ENCODE results near the gene KCNG4. TPM values are rescaled to one million over a fixed set of nuclear protein-coding genes. Genes with fewer than 3 reads are reported as not detected.

The KCNG4 gene
- total RNA-seq, 1 donor from 2014 or later = 0.17 TPM

- peaks cover 17% of the 10 kb centered on the region for H3K27me3 Mint-ChIP-seq
- peaks cover 4% of the 10 kb centered on the region for H3K9me3 Mint-ChIP-seq
- TF ChIP-seq, protein P1, sequence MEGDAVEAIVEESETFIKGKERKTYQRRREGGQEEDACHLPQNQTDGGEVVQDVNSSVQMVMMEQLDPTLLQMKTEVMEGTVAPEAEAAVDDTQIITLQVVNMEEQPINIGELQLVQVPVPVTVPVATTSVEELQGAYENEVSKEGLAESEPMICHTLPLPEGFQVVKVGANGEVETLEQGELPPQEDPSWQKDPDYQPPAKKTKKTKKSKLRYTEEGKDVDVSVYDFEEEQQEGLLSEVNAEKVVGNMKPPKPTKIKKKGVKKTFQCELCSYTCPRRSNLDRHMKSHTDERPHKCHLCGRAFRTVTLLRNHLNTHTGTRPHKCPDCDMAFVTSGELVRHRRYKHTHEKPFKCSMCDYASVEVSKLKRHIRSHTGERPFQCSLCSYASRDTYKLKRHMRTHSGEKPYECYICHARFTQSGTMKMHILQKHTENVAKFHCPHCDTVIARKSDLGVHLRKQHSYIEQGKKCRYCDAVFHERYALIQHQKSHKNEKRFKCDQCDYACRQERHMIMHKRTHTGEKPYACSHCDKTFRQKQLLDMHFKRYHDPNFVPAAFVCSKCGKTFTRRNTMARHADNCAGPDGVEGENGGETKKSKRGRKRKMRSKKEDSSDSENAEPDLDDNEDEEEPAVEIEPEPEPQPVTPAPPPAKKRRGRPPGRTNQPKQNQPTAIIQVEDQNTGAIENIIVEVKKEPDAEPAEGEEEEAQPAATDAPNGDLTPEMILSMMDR (conservative IDR thresholded peaks at IDR 0.05) = no peak
- no peaks in the 10 kb centered on the region for H3K36me3 Mint-ChIP-seq
- no peak for DNase-seq (ENCODE audit: extremely low spot score, unreplicated experiment)
- no peak overlapping the region for H3K27ac Mint-ChIP-seq
- H3K4me3 Mint-ChIP-seq = no peak overlapping the region
- H3K4me1 Mint-ChIP-seq (ENCODE audit: unreplicated experiment) = peaks cover 14% of the 10 kb centered on the region
Observed at GRCh38 chr16:84266451-84266850, 26.6 kb upstream of the KCNG4 start.

DNA sequence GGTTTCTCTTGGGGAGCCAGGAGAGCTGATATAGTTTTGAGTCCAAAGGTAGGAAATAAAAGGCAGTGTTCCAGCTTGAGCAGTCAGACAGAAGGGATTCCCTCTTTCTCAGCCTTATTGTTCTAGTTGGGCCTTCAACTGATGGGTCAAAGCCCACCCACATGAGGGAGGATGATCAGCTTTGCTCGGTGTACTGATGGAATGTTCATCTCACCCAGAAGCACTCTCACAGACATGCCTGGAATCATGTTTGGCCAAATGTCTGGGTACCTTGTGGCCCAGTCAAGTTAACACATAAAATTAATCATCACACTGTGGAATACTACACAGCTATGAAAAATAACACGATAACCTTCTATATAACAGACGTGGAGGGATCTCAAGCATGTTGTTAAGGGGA lies 23.1 kb upstream of the KCNG4 start:
- Mint-ChIP-seq H3K36me3 (no peaks in the 10 kb centered on the region), H3K9me3 (peaks cover 4% of the 10 kb centered on the region), H3K4me3 (no peak overlapping the region), H3K27ac (no peak overlapping the region), H3K4me1 (ENCODE audit: unreplicated experiment) (peaks cover 8% of the 10 kb centered on the region), H3K27me3 (peaks cover 8% of the 10 kb centered on the region)
- TF ChIP-seq, protein P1 (conservative IDR thresholded peaks at IDR 0.05) = no peak
- DNase-seq (ENCODE audit: extremely low spot score, unreplicated experiment) = no peak

DNA sequence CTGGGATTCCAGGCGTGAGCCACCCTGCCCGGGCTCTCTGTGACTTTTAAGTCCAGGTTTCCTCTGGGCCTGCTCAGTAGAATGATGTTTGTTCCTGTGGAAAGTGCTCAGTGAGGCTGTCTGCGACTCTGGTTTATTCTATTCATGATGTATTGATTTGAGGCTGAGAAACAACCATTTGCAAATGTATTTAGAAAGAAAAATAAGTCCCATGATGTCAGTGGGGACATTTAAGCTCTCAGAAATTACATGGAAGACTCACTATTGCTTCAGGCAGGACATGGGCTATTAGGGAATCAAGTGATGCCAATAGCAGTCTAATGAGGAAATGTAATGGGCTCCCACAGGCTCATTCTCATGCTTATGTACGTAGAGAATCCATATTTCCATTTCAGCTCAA lies 22.2 kb upstream of the KCNG4 start:
- Mint-ChIP-seq H3K27me3 (peaks cover 6% of the 10 kb centered on the region), H3K4me1 (ENCODE audit: unreplicated experiment) (peaks cover 8% of the 10 kb centered on the region), H3K4me3 (no peak overlapping the region), H3K36me3 (no peaks in the 10 kb centered on the region), H3K9me3 (peaks cover 4% of the 10 kb centered on the region), H3K27ac (no peak overlapping the region)
- TF ChIP-seq, protein P1 (conservative IDR thresholded peaks at IDR 0.05) = no peak
- no peak for DNase-seq (ENCODE audit: extremely low spot score, unreplicated experiment)

DNA sequence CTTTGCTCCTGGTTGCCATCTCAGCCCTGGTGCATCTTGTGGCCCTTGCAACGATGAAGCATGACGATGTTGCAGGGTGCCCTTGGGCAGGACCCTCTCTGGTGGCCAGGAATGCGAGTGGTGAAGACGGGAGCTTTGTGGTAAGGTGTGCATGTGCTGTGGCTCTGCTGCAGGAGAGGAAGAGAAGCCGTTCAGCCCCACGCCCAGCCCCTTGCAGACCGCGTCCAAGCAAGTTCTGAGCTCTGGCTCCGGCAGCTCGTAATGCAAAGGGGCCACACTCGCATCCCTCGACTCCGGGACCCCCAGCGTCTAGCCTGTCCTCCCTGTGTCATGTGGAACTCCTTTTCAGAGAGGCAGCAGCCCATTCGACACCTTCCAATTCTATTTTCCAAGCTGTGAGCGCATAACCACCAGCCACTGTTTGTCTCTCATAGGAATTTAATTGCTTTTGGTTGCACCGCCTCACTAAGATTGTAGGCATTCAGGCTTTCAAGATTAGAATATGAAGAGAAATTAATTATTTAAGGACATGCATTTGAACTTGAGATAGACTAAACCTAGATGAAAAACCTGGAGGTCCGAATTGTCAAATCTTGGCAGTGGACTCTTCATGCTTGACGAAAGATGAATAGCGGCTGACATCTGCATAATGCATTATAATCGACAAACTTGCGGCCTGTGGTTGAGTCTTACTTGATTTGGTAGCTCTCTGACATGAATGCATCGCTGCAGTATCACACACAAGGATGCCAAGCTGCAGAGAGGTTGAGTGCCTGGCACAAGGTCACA lies 21.1 kb upstream of the KCNG4 start:
- no peak for DNase-seq (ENCODE audit: extremely low spot score, unreplicated experiment)
- Mint-ChIP-seq H3K4me3 (no peak overlapping the region), H3K4me1 (ENCODE audit: unreplicated experiment) (no peaks in the 10 kb centered on the region), H3K27me3 (peaks cover 7% of the 10 kb centered on the region), H3K9me3 (peaks cover 4% of the 10 kb centered on the region), H3K27ac (no peak overlapping the region), H3K36me3 (no peaks in the 10 kb centered on the region)
- TF ChIP-seq, protein P1 (conservative IDR thresholded peaks at IDR 0.05) = no peak

- no peak overlapping the region for H3K4me3 Mint-ChIP-seq
- TF ChIP-seq, protein P1 (conservative IDR thresholded peaks at IDR 0.05) = no peak
- DNase-seq (ENCODE audit: extremely low spot score, unreplicated experiment) = no peak
- peaks cover 8% of the 10 kb centered on the region for H3K9me3 Mint-ChIP-seq
- peaks cover 5% of the 10 kb centered on the region for H3K27me3 Mint-ChIP-seq
- H3K4me1 Mint-ChIP-seq (ENCODE audit: unreplicated experiment) = no peaks in the 10 kb centered on the region
- no peaks in the 10 kb centered on the region for H3K36me3 Mint-ChIP-seq
- no peak overlapping the region for H3K27ac Mint-ChIP-seq
Observed at GRCh38 chr16:84259691-84260090, 19.9 kb upstream of the KCNG4 start.

Measured in type B pancreatic cell (in vitro differentiated cells).